Ovary (tissue), 3 donors: Measurements from ENCODE around the gene TLE7.

Experiments used
- CTCF ChIP-seq, 3 donors: fragments of 450-650 bp in 2 of 3; fragments of 200-600 bp in 1 of 3; IDR thresholded peaks; one replicate each; pipeline versions ENCODE4 v1.5.1 to v1.8.0; 2016 to 2022; ENCODE audit warnings: antibody characterized with exemption in 3 of 3, mild to moderate bottlenecking in 1 of 3
- POLR2A ChIP-seq: fragments of 450-650 bp; IDR thresholded peaks from one replicate; pipeline ENCODE4 v1.6.1; 2017; ENCODE audit warnings: antibody characterized with exemption, mild to moderate bottlenecking, moderate library complexity
- donor health status: DM: no; HTN: no; CAD: no.

- no peak for TF ChIP-seq CTCF (IDR thresholded peaks at IDR 0.05)
- no peak for TF ChIP-seq POLR2A
Observed at GRCh38 chr16:71439523-71439922, 2.3 kb downstream of the TLE7 start.
